ENCODE results near the gene LRRC4C. TPM values are rescaled to one million over a fixed set of nuclear protein-coding genes. Genes with fewer than 3 reads are reported as not detected.

LRRC4C gene
- total and polyA plus RNA-seq, 2 experiments from 2014 or later = 0.35 to 1.1 TPM

DNA sequence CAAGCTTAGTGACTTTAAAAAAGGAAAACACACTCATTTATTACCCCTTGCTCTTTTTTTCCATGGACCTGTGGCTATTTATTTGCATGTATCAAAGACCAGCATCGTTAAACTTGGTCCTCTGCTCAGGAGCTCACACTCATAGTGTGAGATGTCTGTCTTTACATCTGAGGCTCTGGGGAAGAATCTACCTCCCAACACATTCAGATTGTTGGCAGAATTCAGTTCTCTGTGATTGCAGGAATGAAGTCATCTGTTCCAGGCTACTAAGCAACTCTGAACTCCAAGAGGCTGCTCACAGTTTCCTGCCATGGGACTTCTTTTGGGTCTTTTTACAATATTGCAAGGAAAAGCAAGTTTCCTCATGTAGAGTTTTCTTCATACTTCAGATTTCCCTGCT lies 138.8 kb downstream of the LRRC4C start:
- H3K36me3 ChIP-seq (ENCODE audit: insufficient read depth) = no peaks in the 10 kb centered on the region
- Mint-ChIP-seq H3K36me3 (ENCODE audit: low read depth) (no peaks in the 10 kb centered on the region), H3K9me3 (no peaks in the 10 kb centered on the region), H3K4me1 (peaks cover 3% of the 10 kb centered on the region; the same call in 1 of the 3 replicates), H3K27ac (no peak overlapping the region), H3K4me3 (no peak overlapping the region), H3K27me3 (ENCODE audit: insufficient read depth, low read depth, poor library complexity) (no peaks in the 10 kb centered on the region)
- H3K27me3 ChIP-seq (ENCODE audit: insufficient read depth) = no peaks in the 10 kb centered on the region
- H3K4me3 ChIP-seq = no peak overlapping the region
- no peak overlapping the region for H3K4me2 ChIP-seq
- H3K79me2 ChIP-seq (replicated peaks; ENCODE audit: insufficient read depth) = no peaks in the 10 kb centered on the region
- no peaks in the 10 kb centered on the region for H3F3A ChIP-seq (replicated peaks; ENCODE audit: low read depth)
- TF ChIP-seq EZH2 (IDR thresholded peaks at IDR 0.05; ENCODE audit: low read depth, unreplicated experiment) (no peak), POLR2AphosphoS5 (IDR thresholded peaks at IDR 0.05; ENCODE audit: low read depth) (no peak), ZNF114 (CRISPR knock-in tag; IDR thresholded peaks at IDR 0.05) (no peak), ZNF331 (CRISPR knock-in tag; IDR thresholded peaks at IDR 0.05; ENCODE audit: low read depth) (no peak), CREB1 (CRISPR knock-in tag; IDR thresholded peaks at IDR 0.05; ENCODE audit: low read depth) (no peak), JUNB (IDR thresholded peaks at IDR 0.05; ENCODE audit: unreplicated experiment) (no peak), EZH2phosphoT487 (IDR thresholded peaks at IDR 0.05; ENCODE audit: unreplicated experiment) (no peak), STAT1 (IDR thresholded peaks at IDR 0.05; ENCODE audit: unreplicated experiment) (no peak), NANOG (IDR thresholded peaks at IDR 0.05; ENCODE audit: borderline replicate concordance) (no peak)
- TF ChIP-seq, protein P1, sequence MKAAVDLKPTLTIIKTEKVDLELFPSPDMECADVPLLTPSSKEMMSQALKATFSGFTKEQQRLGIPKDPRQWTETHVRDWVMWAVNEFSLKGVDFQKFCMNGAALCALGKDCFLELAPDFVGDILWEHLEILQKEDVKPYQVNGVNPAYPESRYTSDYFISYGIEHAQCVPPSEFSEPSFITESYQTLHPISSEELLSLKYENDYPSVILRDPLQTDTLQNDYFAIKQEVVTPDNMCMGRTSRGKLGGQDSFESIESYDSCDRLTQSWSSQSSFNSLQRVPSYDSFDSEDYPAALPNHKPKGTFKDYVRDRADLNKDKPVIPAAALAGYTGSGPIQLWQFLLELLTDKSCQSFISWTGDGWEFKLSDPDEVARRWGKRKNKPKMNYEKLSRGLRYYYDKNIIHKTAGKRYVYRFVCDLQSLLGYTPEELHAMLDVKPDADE (IDR thresholded peaks at IDR 0.05) = no peak
- TF ChIP-seq, protein P2, sequence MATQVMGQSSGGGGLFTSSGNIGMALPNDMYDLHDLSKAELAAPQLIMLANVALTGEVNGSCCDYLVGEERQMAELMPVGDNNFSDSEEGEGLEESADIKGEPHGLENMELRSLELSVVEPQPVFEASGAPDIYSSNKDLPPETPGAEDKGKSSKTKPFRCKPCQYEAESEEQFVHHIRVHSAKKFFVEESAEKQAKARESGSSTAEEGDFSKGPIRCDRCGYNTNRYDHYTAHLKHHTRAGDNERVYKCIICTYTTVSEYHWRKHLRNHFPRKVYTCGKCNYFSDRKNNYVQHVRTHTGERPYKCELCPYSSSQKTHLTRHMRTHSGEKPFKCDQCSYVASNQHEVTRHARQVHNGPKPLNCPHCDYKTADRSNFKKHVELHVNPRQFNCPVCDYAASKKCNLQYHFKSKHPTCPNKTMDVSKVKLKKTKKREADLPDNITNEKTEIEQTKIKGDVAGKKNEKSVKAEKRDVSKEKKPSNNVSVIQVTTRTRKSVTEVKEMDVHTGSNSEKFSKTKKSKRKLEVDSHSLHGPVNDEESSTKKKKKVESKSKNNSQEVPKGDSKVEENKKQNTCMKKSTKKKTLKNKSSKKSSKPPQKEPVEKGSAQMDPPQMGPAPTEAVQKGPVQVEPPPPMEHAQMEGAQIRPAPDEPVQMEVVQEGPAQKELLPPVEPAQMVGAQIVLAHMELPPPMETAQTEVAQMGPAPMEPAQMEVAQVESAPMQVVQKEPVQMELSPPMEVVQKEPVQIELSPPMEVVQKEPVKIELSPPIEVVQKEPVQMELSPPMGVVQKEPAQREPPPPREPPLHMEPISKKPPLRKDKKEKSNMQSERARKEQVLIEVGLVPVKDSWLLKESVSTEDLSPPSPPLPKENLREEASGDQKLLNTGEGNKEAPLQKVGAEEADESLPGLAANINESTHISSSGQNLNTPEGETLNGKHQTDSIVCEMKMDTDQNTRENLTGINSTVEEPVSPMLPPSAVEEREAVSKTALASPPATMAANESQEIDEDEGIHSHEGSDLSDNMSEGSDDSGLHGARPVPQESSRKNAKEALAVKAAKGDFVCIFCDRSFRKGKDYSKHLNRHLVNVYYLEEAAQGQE (IDR thresholded peaks at IDR 0.05; ENCODE audit: unreplicated experiment) = no peak
- TF ChIP-seq, protein P3, sequence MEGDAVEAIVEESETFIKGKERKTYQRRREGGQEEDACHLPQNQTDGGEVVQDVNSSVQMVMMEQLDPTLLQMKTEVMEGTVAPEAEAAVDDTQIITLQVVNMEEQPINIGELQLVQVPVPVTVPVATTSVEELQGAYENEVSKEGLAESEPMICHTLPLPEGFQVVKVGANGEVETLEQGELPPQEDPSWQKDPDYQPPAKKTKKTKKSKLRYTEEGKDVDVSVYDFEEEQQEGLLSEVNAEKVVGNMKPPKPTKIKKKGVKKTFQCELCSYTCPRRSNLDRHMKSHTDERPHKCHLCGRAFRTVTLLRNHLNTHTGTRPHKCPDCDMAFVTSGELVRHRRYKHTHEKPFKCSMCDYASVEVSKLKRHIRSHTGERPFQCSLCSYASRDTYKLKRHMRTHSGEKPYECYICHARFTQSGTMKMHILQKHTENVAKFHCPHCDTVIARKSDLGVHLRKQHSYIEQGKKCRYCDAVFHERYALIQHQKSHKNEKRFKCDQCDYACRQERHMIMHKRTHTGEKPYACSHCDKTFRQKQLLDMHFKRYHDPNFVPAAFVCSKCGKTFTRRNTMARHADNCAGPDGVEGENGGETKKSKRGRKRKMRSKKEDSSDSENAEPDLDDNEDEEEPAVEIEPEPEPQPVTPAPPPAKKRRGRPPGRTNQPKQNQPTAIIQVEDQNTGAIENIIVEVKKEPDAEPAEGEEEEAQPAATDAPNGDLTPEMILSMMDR (conservative IDR thresholded peaks at IDR 0.05; ENCODE audit: low read depth in 2 of 2) = no peak
- TF ChIP-seq, protein P4, sequence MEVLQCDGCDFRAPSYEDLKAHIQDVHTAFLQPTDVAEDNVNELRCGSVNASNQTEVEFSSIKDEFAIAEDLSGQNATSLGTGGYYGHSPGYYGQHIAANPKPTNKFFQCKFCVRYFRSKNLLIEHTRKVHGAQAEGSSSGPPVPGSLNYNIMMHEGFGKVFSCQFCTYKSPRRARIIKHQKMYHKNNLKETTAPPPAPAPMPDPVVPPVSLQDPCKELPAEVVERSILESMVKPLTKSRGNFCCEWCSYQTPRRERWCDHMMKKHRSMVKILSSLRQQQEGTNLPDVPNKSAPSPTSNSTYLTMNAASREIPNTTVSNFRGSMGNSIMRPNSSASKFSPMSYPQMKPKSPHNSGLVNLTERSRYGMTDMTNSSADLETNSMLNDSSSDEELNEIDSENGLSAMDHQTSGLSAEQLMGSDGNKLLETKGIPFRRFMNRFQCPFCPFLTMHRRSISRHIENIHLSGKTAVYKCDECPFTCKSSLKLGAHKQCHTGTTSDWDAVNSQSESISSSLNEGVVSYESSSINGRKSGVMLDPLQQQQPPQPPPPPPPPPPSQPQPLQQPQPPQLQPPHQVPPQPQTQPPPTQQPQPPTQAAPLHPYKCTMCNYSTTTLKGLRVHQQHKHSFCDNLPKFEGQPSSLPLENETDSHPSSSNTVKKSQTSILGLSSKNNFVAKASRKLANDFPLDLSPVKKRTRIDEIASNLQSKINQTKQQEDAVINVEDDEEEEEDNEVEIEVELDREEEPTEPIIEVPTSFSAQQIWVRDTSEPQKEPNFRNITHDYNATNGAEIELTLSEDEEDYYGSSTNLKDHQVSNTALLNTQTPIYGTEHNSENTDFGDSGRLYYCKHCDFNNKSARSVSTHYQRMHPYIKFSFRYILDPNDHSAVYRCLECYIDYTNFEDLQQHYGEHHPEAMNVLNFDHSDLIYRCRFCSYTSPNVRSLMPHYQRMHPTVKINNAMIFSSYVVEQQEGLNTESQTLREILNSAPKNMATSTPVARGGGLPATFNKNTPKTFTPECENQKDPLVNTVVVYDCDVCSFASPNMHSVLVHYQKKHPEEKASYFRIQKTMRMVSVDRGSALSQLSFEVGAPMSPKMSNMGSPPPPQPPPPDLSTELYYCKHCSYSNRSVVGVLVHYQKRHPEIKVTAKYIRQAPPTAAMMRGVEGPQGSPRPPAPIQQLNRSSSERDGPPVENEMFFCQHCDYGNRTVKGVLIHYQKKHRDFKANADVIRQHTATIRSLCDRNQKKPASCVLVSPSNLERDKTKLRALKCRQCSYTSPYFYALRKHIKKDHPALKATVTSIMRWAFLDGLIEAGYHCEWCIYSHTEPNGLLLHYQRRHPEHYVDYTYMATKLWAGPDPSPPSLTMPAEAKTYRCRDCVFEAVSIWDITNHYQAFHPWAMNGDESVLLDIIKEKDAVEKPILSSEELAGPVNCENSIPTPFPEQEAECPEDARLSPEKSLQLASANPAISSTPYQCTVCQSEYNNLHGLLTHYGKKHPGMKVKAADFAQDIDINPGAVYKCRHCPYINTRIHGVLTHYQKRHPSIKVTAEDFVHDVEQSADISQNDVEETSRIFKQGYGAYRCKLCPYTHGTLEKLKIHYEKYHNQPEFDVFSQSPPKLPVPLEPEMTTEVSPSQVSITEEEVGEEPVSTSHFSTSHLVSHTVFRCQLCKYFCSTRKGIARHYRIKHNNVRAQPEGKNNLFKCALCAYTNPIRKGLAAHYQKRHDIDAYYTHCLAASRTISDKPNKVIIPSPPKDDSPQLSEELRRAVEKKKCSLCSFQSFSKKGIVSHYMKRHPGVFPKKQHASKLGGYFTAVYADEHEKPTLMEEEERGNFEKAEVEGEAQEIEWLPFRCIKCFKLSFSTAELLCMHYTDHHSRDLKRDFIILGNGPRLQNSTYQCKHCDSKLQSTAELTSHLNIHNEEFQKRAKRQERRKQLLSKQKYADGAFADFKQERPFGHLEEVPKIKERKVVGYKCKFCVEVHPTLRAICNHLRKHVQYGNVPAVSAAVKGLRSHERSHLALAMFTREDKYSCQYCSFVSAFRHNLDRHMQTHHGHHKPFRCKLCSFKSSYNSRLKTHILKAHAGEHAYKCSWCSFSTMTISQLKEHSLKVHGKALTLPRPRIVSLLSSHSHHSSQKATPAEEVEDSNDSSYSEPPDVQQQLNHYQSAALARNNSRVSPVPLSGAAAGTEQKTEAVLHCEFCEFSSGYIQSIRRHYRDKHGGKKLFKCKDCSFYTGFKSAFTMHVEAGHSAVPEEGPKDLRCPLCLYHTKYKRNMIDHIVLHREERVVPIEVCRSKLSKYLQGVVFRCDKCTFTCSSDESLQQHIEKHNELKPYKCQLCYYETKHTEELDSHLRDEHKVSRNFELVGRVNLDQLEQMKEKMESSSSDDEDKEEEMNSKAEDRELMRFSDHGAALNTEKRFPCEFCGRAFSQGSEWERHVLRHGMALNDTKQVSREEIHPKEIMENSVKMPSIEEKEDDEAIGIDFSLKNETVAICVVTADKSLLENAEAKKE (CRISPR knock-in tag; IDR thresholded peaks at IDR 0.05) = no peak
- no peaks in the 10 kb centered on the region for H4K20me1 ChIP-seq (replicated peaks; ENCODE audit: insufficient read depth)
- H3K27ac ChIP-seq (ENCODE audit: low read depth) = no peak overlapping the region
- no peak overlapping the region for H2AFZ ChIP-seq
- no peaks in the 10 kb centered on the region for H3K9me2 ChIP-seq (ENCODE audit: insufficient read depth)
- no peak for DNase-seq (ENCODE audit: low spot score)
- no peak for ATAC-seq
- no peaks in the 10 kb centered on the region for H3K4me1 ChIP-seq (ENCODE audit: insufficient read depth)

Measured in GM23338 (cell line).